ENCODE data around the gene WNK2. TPM values are rescaled to one million over a fixed set of nuclear protein-coding genes. Genes with fewer than 3 reads are reported as not detected.

The WNK2 gene
- polyA plus RNA-seq, 3 donors = 0.40 TPM; not detected in 2

- no peak for TF ChIP-seq CTCF (IDR thresholded peaks at IDR 0.05)
- Histone ChIP-seq H2AFZ (ENCODE audit: insufficient read depth, low read depth, low read length, poor library complexity, severe bottlenecking) (no peak overlapping the region), H3K27me3 (ENCODE audit: control insufficient read depth in 2 of 2, insufficient read depth in 2 of 2, low read length in 2 of 2) (peaks cover 5 to 40% of the 10 kb centered on the region in 2 donors), H4K20me1 (ENCODE audit: insufficient read depth, low read length) (no peaks in the 10 kb centered on the region), H3K36me3 (replicated peaks in 1 of 2; ENCODE audit: control insufficient read depth in 1 of 2, insufficient read depth in 2 of 2, low read length in 2 of 2) (no peaks in the 10 kb centered on the region), H3K9me3 (replicated peaks in 1 of 2; ENCODE audit: control insufficient read depth in 1 of 2, insufficient read depth in 1 of 2, low read length in 2 of 2) (no peaks in the 10 kb centered on the region), H3K4me1 (ENCODE audit: control insufficient read depth in 1 of 2, insufficient read depth in 2 of 2, low read length in 2 of 2) (peaks cover under 1 to 3% of the 10 kb centered on the region in 2 donors), H3K4me2 (replicated peaks; ENCODE audit: extremely low read depth, low read length, poor library complexity, severe bottlenecking) (no peak overlapping the region), H3K4me3 (replicated peaks in 1 of 3; ENCODE audit: low read depth in 2 of 3, low read length in 3 of 3) (no peak overlapping the region), H3K27ac (ENCODE audit: low read depth in 1 of 2, low read length in 2 of 2) (no peak overlapping the region), H3K79me2 (ENCODE audit: insufficient read depth, low read length) (no peaks in the 10 kb centered on the region), H3K9ac (ENCODE audit: insufficient read depth, low read length, poor library complexity, severe bottlenecking) (no peak overlapping the region)
- intact Hi-C loops (cut with micrococcal nuclease) = no loop called here
- WGBS (ENCODE audit: insufficient coverage) = 94% methylated on average over 17 of the region's 21 CpGs
- no peak overlapping the region for H3K4me3 Mint-ChIP-seq
- no peaks in the 10 kb centered on the region for H3K4me1 Mint-ChIP-seq
- no peaks in the 10 kb centered on the region for H3K36me3 Mint-ChIP-seq
- H3K9me3 Mint-ChIP-seq = peaks cover 0 to 4% (median 2%) of the 10 kb centered on the region in 7 donors
- no peak overlapping the region for H3K27ac Mint-ChIP-seq
- H3K27me3 Mint-ChIP-seq (ENCODE audit: low read depth in 3 of 3) = peaks cover 35 to 64% (median 56%) of the 10 kb centered on the region in 3 donors
- no peak for DNase-seq
These were observed 5.6 kb downstream of the WNK2 start for GRCh38 chr9:93189369-93190132.

- Histone ChIP-seq H3K27ac (ENCODE audit: low read depth in 1 of 2, low read length in 2 of 2) (no peak overlapping the region), H4K20me1 (ENCODE audit: insufficient read depth, low read length) (no peaks in the 10 kb centered on the region), H3K4me2 (replicated peaks; ENCODE audit: extremely low read depth, low read length, poor library complexity, severe bottlenecking) (no peak overlapping the region), H3K79me2 (ENCODE audit: insufficient read depth, low read length) (no peaks in the 10 kb centered on the region), H3K4me3 (replicated peaks in 1 of 3; ENCODE audit: low read depth in 2 of 3, low read length in 3 of 3) (no peak overlapping the region), H2AFZ (ENCODE audit: insufficient read depth, low read depth, low read length, poor library complexity, severe bottlenecking) (no peak overlapping the region), H3K36me3 (replicated peaks in 1 of 2; ENCODE audit: control insufficient read depth in 1 of 2, insufficient read depth in 2 of 2, low read length in 2 of 2) (no peaks in the 10 kb centered on the region), H3K4me1 (ENCODE audit: control insufficient read depth in 1 of 2, insufficient read depth in 2 of 2, low read length in 2 of 2) (no peaks in the 10 kb centered on the region), H3K9me3 (replicated peaks in 1 of 2; ENCODE audit: control insufficient read depth in 1 of 2, insufficient read depth in 1 of 2, low read length in 2 of 2) (no peaks in the 10 kb centered on the region), H3K27me3 (ENCODE audit: control insufficient read depth in 2 of 2, insufficient read depth in 2 of 2, low read length in 2 of 2) (peaks cover 4 to 39% of the 10 kb centered on the region in 2 donors), H3K9ac (ENCODE audit: insufficient read depth, low read length, poor library complexity, severe bottlenecking) (no peak overlapping the region)
- Mint-ChIP-seq H3K27ac (no peak overlapping the region), H3K27me3 (ENCODE audit: low read depth in 3 of 3) (peaks cover 37 to 66% (median 54%) of the 10 kb centered on the region in 3 donors), H3K36me3 (no peaks in the 10 kb centered on the region), H3K9me3 (peaks cover 0 to 4% (median 2%) of the 10 kb centered on the region in 7 donors), H3K4me3 (no peak overlapping the region), H3K4me1 (no peaks in the 10 kb centered on the region)
- no peak for TF ChIP-seq CTCF (IDR thresholded peaks at IDR 0.05)
- WGBS (ENCODE audit: insufficient coverage) = 87% methylated on average over 11 of the region's 12 CpGs
- intact Hi-C loops (cut with micrococcal nuclease) = no loop called here
- no peak for DNase-seq
These were observed 6.2 kb downstream of the WNK2 start for GRCh38 chr9:93190133-93190525.

All from CD14-positive monocyte (primary cell).